UCSD-AML1 (cell line): ENCODE results near the gene CTR9.

Experiments
- DNase-seq: peaks from one replicate; lab custom pipeline; 2025; ENCODE audit not compliant: unreplicated experiment; lab: John Stamatoyannopoulos, UW

The CTR9 gene

DNA sequence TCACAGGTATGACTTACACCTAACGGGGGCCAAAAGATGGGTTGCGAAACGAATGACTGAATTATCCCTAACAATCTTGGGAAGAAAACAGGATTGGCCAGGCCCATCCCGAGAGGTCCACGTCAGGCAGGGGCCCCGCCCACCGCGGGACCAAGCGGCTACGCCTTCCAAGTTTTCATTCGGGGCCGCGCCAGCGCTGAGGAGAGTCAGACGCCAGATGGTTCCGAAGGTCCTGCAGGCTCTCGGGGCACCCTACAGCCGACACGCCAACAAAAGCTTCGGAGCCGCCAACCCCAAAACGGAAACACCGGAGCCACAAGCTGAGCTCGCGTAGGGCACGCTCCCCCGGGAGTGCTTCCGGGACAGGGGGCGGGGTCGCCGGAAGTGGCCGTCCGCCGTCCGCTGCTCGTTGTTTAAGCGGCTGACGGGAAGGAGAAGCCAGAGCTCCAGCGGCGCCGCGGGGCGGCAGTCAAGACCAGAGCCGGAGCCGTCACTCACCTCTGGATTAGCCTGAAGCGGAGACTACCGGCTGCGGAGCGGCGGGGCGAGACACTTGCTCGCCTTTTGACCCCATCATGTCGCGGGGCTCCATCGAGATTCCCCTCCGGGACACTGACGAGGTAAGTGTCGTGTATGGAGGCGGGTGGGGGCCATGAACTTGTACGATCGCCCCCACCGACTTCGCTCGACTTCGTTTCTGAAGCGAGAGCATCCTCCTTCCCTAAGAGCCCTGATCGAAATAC is at the start of gene CTR9:
CTR9 (plus strand) TSS at position 409 of the 743 bp plus-strand sequence; CDS start at position 576, 167 bp downstream.
- peak; percentile 92 for DNase-seq

DNA sequence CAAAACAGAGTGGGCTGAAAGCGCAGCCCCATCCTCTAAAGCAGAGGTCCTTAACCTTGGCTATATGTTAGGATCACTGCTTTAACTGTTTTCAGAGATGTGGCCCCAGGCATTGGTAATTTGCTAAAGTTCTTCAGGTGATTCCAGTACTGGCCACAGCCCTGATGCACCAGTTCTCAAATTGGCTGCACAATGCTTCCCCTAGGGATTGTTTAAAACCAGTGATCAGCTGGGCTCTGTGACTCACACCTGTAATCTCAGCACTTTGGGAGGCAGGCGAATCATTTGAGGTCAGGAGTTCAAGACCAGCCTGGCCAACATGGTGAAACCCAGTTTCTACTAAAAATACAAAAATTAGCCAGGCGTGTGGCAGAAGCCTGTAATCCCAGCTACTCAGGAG is 49.1 kb upstream of the CTR9 start:
- no peak for DNase-seq

- DNase-seq, result no peak
Measured at GRCh38 chr11:10708131-10708530, 42.9 kb upstream of the CTR9 start.

DNA sequence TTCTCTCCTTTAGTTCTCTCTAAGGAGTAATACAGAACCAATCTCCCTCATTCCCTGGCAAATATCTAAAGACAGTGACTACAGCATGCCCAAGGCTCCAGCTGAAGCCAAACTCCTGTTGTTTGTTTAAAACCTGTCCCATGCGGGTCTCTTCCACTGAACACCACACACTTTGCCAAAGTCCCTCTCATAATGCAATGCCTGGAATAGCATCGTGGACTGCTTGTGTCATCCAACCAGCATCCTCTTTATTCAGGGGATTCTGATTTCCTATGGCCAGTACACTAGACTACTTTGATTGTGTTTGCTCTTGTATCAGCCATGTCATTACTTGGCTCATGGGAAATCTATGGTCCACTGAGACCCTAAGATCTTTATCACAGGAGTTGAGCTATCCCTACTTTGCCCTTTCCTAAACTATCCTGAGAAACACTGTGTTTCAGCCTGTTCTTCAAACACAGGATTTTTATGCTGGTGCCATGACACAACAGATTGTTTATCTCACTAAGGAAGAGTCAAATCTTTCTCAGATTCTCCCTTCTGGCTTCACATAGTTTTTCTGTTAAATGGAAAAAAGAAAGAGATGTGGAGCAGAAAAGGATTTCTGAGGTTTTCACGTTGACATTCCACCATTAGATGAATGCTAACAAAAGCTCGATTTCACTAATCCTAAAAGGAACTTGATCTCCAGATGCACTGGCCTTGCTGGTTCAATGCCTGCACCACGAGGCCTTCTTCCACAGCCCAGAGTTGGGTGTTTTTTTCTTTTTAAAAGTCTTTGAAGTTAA is 41.6 kb upstream of the CTR9 start:
- DNase-seq, result no peak

GRCh38 chr11:10715571-10715970 is 35.5 kb upstream of the CTR9 start:
- DNase-seq, result no peak

- DNase-seq, result no peak
Measured at GRCh38 chr11:10716122-10716521, 34.9 kb upstream of the CTR9 start.

GRCh38 chr11:10716543-10717259 is 34.3 kb upstream of the CTR9 start:
- no peak for DNase-seq

- no peak for DNase-seq
Measured at GRCh38 chr11:10719616-10720015, 31.4 kb upstream of the CTR9 start.

DNA sequence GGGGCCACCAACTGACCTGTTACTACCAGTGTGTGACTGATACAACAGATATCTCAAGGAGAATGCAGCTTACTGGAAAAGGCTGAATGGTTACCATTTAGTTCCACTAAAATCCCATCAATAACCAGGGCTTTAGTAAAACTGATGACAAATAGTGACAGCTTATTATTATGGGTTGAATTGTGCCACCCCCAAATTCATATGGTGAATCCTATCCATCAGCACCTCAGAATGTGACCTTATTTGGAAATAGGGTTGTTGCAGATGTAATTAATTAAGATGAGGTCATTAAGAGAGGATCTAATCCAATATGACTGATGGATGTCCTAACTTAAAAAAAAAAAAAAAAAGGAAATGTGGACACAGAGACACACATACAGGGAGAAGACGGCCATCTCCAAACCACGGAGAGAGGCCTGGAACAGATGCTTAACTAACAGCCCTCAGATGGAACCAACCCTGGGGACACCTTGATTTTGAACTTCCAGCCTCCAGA is 30.1 kb upstream of the CTR9 start:
- no peak for DNase-seq

DNA sequence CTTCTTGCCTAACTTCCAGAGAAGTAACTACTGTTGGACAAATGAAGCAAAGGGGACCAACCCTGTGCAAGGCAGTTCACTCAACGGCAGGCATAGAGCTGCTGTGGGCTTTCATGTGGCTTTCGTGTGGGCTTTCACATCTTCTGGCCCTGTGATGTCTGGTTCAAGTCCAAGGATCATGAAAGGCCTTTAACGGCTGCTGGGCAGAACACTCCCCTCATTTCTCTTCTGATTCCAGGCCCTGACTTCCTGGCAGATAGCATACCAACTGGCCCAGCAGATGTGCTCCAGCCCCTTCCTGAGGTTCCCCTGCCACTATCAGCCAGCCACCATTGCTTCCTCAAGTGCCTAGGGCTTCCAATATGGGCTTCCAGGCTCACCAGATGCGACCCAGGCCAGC is 28.7 kb upstream of the CTR9 start:
- DNase-seq, result peak; percentile 83

- peak; percentile 55 for DNase-seq
Measured at GRCh38 chr11:10725114-10725906, 25.7 kb upstream of the CTR9 start.

DNA sequence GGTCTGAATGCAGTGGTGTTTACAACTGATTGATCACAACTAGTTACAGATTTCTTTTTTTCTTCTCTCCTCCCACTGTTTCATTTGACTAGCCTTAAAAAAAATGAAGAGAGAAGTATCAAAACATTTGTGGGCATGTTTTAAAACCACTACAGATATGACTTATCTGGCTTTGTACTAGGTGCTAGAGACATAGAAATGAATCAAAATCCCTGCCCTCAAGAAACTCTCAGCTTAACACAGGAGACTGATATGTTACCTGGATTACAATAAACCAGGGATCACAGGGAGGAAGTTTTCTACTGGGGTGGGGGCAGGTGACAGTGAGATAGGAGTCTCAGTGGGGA is 25.2 kb upstream of the CTR9 start:
- DNase-seq, result no peak

DNA sequence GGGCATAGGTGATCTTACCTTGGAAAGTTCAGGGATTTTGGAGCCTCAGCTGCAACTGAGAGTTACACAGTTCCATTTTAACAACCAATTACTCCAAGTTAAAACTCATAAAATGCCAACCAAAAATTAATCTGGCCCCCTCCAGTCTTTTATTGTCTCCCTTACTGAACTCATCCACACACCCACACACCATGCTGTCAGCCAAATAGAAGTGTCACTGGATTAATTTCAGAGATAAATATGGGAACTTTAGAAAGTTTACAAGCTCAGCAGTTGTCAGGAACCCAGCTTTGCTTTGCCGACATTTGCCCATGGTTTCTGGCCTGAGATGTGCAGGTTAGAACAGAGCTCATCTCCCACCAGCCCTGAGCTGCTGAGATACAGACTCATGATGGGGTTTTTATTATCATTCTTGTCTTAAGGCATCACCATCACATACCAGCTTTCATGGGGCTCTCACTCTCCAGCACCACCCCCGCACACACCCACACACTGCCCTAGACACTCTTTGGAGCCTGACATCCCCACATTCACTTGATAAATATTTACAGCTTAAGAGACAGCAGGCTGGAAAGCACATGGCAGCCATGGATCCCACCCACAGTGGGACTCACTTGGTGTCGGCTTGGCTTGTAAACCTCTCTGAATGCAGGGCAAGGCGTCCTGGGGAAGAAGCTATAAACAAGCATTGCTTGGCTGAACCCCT is 23.7 kb upstream of the CTR9 start:
- DNase-seq, result no peak

GRCh38 chr11:10728154-10728553 is 22.9 kb upstream of the CTR9 start:
- no peak for DNase-seq

GRCh38 chr11:10728789-10729472 is 22.1 kb upstream of the CTR9 start:
- DNase-seq, result no peak

- no peak for DNase-seq
Measured at GRCh38 chr11:10730151-10730550, 20.9 kb upstream of the CTR9 start.

DNA sequence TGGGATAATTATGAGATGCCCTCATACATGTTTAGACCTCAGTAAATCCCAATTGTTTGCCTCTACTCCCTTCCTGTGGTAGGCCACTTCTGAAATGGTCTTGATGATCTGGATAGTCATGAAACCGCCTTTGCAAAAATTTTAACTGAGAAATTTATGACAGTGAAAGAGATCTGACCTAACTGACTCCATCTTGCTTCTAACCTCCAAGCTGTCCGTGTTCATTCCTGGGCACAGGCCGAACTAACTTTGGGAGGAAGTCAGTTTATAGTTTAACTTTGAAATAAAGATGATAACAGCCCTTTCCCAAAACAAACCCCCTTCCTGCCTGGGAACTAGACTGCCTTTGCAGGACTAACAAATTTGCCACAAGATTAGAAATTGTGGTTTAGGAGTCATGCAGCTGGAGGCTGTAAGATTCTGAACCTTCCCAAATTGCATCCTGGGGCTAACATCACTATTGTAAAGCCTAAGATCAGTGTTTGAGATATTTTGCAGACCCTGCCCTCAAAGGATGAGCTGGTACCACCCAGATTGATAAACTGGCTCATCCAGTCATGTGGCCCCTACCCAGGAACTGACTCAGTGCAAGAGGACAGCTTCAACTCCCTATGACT is 19.9 kb upstream of the CTR9 start:
- no peak for DNase-seq

DNA sequence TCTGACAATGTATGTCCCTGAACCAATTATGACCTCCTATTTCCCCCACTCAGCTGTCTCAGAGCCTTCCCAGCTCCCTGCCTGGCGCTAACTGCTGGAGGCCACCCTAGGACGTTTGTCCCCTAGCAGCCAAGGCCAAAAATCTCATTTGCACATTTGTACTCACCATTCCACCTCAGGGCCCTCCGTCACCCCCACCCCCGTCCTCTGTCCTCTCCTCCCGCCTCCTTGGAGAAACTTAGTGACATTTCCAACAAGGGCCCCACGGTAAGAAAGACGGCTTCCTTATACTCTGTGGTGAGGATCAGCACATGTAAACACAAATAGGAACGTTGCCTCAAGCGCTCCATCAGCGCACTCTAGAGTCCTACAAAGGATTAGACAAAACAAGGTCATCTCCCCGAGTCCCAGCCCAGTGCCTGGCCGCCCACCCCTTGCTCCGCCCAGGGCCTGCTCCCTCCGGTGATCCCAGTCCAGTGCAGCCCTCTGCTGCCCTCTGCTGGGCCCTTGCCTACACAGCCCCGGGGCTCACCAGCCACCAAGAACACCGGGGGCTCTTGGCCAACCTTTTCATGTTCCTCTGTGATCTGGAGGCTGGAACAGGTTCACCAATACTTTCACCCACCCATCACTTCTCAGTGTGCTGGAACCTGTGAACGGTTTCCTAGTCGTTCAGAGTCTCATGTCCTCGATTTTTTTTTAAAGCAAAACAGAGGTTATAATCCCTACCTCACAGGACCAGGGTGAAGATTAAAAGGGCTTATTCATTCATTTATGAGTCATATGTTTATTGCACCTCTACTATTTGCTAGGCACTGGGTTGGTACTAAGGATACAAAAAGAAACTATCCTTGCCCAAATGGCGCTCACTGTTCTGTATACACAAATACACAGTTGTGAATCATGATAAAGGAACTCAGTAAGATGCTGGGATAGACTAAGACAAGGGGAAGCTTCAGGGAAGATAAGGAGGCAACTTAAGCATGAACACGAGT is 15.3 kb upstream of the CTR9 start:
- DNase-seq, result peak; percentile 95
